Measurements from ENCODE around the gene PCDHGB4.
"Not testable (repeated sequence)": the region's sequence is repeated elsewhere in the genome, so short reads cannot be mapped to it uniquely, and the experiment has no call there.

Gene PCDHGB4
- total RNA-seq, result 0 to 0.52 (median 0.23) reads per million in 9 experiments

GRCh38 chr5:141387557-141388311 lies at the start of gene PCDHGB4:
Gene PCDHGB4, plus strand, starts transcription at chr5:141387698. Its CDS starts 187 bp downstream, at chr5:141387885.
- peaks cover 59 to 87% of the 10 kb centered on the region in 2 donors for H3K27me3 Mint-ChIP-seq

DNA sequence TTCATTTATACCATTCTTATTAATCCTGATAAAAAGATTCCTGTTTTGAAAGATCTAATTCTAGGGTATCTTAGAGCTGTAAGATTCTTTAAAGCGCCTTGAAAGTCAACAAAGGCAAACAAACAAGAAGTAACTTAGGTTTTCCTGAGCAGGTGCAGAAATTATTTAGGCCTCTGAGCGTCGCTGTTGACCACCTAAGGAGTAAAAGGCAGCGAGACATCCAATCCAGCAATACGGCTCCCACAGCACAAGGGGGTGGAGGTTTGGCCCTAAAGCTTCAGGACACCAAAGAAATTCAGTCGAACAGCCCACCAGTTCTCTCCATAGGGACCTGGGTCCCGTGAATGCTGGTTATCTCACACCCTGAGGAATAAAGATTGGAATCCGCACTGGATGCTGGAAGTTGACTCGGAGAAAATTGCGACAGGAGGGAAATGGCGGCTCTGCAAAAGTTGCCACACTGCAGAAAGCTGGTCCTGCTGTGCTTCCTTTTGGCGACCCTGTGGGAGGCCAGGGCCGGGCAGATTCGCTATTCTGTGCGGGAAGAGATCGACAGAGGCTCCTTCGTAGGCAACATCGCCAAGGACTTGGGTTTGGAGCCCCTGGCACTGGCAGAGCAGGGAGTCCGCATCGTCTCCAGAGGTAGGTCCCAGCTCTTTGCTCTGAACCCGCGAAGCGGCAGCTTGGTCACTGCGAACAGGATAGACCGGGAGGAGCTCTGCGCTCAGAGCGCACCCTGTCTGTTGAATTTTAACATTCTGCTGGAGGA lies 48.8 kb upstream of the PCDHGB4 start, which contains the start of gene PCDHGA2:
PCDHGA2 (plus strand) TSS at position 223 of the 769 bp plus-strand sequence.
- ATAC-seq (replicated peaks), result no peak
- Mint-ChIP-seq H3K27me3 (peaks cover 74 to 99% of the 10 kb centered on the region in 2 donors), H3K4me3 (no peak within 1 kb of the TSS), H3K4me1 (ENCODE audit: low read depth in 2 of 2) (no peaks in the 10 kb centered on the region), H3K27ac (no peak within 1 kb of the TSS), H3K9me3 (peaks cover 14 to 15% of the 10 kb centered on the region in 2 donors), H3K36me3 (ENCODE audit: insufficient read depth) (no peaks in the 10 kb centered on the region)
- DNase-seq, result no peak

More at GRCh38 chr5:141387557-141388311, at the start of gene PCDHGB4:
- not testable (repeated sequence) for H3K27ac Mint-ChIP-seq; H3K36me3 Mint-ChIP-seq (ENCODE audit: insufficient read depth); DNase-seq; H3K4me1 Mint-ChIP-seq (ENCODE audit: low read depth in 2 of 2)
- Mint-ChIP-seq H3K9me3 (peaks cover 4 to 17% of the 10 kb centered on the region in 2 donors), H3K4me3 (peak within 1 kb of the TSS; percentile 22 to 52)
- ATAC-seq (replicated peaks), result peak; percentile 49

GRCh38 chr5:141340781-141341354 lies 46.6 kb upstream of the PCDHGB4 start:
- DNase-seq; ATAC-seq (replicated peaks); H3K27ac Mint-ChIP-seq; H3K4me3 Mint-ChIP-seq; H3K36me3 Mint-ChIP-seq (ENCODE audit: insufficient read depth); H3K4me1 Mint-ChIP-seq (ENCODE audit: low read depth in 2 of 2); H3K9me3 Mint-ChIP-seq: not testable (repeated sequence)
- H3K27me3 Mint-ChIP-seq, result peaks cover 61 to 99% of the 10 kb centered on the region in 2 donors

DNA sequence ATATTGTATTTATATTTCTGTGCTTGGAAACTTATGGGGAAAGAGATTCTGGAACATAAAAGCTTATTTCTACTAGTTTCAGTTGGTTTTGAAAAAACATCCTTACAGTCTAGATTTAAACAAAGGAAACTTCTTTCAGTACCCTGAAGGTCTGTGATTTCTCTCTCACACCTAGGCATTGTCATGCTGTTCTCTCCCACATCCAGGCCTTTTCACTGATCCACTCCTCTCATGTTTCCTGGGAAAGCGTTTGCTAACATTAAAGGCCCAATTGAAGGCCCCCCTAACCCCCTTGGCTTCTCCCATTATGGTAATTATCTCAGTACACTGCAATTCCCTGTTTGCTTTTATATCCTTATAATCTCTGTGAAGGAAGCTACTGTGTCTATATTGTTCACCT lies 44.7 kb upstream of the PCDHGB4 start:
- DNase-seq, result no peak
- H3K27me3 Mint-ChIP-seq, result peaks cover 54 to 99% of the 10 kb centered on the region in 2 donors
- H3K36me3 Mint-ChIP-seq (ENCODE audit: insufficient read depth), result peaks cover 3% of the 10 kb centered on the region

DNA sequence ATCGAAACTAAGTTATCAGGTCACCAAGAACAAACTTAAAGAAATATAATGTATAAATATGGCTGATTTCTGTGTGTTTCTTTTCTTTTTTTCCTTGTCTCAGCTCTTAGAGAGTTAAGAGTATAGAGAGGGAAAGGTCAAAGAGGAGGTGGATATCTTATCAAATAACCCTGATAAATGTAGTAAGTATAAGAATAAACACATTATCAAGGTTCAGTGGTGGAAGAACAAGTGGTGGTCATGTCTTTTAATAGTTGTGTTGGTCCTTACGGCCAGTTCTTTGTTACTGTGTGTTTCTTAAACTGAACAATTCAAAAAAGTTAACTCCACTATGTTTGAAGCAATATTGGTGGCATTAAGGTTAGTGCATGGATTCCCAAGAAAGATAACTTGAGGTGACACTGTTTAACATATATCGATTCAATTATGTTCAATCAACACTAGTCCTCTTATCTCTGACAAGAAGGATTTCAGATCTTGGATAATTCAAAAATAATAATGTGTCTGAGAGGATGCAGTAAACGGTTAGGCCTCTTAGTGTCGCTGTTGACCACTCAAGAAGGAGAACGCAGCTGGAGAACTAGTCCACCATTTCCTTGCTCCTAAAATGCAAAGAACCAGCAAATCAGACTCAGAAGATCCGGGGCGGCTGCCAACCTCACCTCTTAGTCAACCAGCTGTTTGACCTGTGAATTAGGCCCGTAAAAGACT lies 44.1 kb upstream of the PCDHGB4 start, which contains the start of gene PCDHGA3:
PCDHGA3 (plus strand) TSS at position 588 of the 711 bp plus-strand sequence. CDS start 205 bp downstream, outside the sequence.
- Mint-ChIP-seq H3K27me3 (peaks cover 53 to 99% of the 10 kb centered on the region in 2 donors), H3K36me3 (ENCODE audit: insufficient read depth) (peaks cover 3% of the 10 kb centered on the region), H3K4me1 (ENCODE audit: low read depth in 2 of 2) (no peaks in the 10 kb centered on the region), H3K4me3 (peak within 1 kb of the TSS; percentile 12 to 57), H3K27ac (no peak within 1 kb of the TSS), H3K9me3 (peaks cover 5 to 21% of the 10 kb centered on the region in 2 donors)
- no peak for DNase-seq
- ATAC-seq (replicated peaks), result no peak

More for the DNA sequence above, 44.7 kb upstream of the PCDHGB4 start:
- Mint-ChIP-seq H3K4me1 (ENCODE audit: low read depth in 2 of 2) (no peaks in the 10 kb centered on the region), H3K9me3 (peaks cover 10 to 21% of the 10 kb centered on the region in 2 donors), H3K4me3 (no peak overlapping the region), H3K27ac (no peak overlapping the region)
- ATAC-seq (replicated peaks), result no peak

GRCh38 chr5:141343953-141344463 lies 43.5 kb upstream of the PCDHGB4 start:
- Mint-ChIP-seq H3K9me3 (peaks cover 5 to 21% of the 10 kb centered on the region in 2 donors), H3K27ac (no peak overlapping the region), H3K4me3 (peak overlapping the region; percentile 12 to 57), H3K36me3 (ENCODE audit: insufficient read depth) (peaks cover 3% of the 10 kb centered on the region), H3K27me3 (peaks cover 55 to 99% of the 10 kb centered on the region in 2 donors), H3K4me1 (ENCODE audit: low read depth in 2 of 2) (no peaks in the 10 kb centered on the region)
- ATAC-seq (replicated peaks) (no peak), DNase-seq (no peak)

DNA sequence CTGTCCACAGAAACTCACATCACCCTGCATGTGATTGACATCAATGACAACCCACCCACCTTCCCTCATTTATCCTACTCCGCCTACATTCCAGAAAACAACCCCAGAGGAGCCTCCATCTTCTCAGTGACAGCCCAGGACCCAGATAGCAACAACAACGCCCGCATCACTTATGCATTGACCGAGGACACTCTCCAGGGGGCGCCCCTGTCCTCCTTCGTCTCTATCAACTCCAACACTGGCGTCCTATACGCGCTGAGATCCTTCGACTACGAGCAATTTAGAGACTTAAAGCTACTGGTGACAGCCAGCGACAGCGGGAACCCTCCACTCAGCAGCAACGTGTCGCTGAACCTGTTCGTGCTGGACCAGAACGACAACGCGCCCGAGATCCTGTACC lies 42.2 kb upstream of the PCDHGB4 start:
- H3K27ac Mint-ChIP-seq, result no peak overlapping the region
- H3K9me3 Mint-ChIP-seq, result peaks cover 2 to 21% of the 10 kb centered on the region in 2 donors

DNA sequence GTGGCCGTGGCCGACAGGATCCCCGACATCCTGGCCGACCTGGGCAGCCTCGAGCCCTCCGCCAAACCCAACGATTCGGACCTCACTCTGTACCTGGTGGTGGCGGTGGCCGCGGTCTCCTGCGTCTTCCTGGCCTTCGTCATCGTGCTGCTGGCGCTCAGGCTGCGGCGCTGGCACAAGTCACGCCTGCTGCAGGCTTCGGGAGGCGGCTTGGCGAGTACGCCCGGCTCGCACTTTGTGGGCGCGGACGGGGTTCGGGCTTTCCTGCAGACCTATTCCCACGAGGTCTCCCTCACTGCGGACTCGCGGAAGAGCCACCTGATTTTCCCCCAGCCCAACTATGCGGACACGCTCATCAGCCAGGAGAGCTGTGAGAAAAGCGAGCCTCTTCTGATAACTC lies 41.5 kb upstream of the PCDHGB4 start:
- not testable (repeated sequence) for H3K4me1 Mint-ChIP-seq (ENCODE audit: low read depth in 2 of 2); H3K27ac Mint-ChIP-seq; ATAC-seq (replicated peaks); DNase-seq; H3K36me3 Mint-ChIP-seq (ENCODE audit: insufficient read depth); H3K4me3 Mint-ChIP-seq
- H3K27me3 Mint-ChIP-seq, result peaks cover 59 to 95% of the 10 kb centered on the region in 2 donors
- peaks cover 1 to 20% of the 10 kb centered on the region in 2 donors for H3K9me3 Mint-ChIP-seq

More for the DNA sequence above, 42.2 kb upstream of the PCDHGB4 start:
- Mint-ChIP-seq H3K4me1 (ENCODE audit: low read depth in 2 of 2) (peaks cover 5 to 6% of the 10 kb centered on the region in 2 donors), H3K27me3 (peaks cover 60 to 95% of the 10 kb centered on the region in 2 donors), H3K4me3 (no peak overlapping the region), H3K36me3 (ENCODE audit: insufficient read depth) (peaks cover 3% of the 10 kb centered on the region)
- DNase-seq, result no peak
- no peak for ATAC-seq (replicated peaks)

DNA sequence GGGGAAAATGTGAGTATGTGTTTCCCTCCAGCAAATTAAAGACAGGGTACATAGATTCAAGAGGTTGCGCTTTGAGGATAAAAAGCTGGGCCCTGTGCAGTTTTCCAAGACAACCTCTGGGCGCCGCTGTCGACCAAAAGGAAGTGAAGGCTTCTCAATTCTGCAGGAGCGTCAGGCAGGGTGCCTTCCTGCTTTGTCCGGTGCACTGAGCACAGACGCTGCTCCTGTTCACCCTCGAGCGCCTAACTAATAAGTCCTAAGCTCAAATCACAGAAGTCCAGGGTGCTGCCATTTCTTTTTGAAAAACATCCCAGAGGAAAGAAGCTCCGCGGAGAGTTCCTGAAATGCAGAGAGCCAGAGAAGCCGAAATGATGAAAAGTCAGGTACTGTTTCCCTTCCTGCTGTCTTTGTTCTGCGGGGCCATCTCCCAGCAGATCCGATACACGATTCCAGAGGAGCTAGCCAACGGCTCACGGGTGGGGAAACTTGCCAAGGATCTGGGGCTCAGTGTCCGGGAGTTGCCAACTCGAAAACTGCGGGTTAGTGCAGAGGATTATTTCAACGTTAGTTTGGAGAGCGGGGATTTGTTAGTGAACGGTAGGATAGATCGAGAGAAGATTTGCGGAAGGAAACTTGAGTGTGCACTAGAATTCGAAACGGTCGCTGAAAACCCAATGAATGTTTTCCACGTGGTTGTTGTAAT lies 37.4 kb upstream of the PCDHGB4 start, which contains the start of gene PCDHGB1:
PCDHGB1 (plus strand) TSS at position 183 of the 703 bp plus-strand sequence; CDS start at position 345, 162 bp downstream.
- Mint-ChIP-seq H3K27ac (no peak within 1 kb of the TSS), H3K36me3 (ENCODE audit: insufficient read depth) (peaks cover 3% of the 10 kb centered on the region), H3K27me3 (peaks cover 55 to 90% of the 10 kb centered on the region in 2 donors), H3K9me3 (peaks cover 1 to 20% of the 10 kb centered on the region in 2 donors), H3K4me1 (ENCODE audit: low read depth in 2 of 2) (peaks cover 5 to 6% of the 10 kb centered on the region in 2 donors), H3K4me3 (peak within 1 kb of the TSS; percentile 58 to 68)
- DNase-seq (peak; percentile 18 to 37 (median 20)), ATAC-seq (replicated peaks) (peak; percentile 43)

DNA sequence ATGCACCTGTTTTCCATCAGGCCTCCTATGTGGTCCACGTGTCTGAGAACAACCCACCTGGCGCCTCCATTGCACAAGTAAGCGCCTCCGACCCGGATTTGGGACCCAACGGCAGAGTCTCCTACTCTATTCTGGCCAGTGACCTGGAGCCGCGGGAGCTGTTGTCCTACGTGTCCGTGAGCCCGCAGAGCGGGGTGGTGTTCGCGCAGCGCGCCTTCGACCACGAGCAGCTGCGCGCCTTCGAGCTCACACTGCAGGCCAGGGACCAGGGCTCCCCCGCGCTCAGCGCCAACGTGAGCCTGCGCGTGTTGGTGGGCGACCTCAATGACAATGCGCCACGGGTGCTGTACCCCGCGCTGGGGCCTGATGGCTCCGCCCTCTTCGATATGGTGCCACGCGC lies 35.9 kb upstream of the PCDHGB4 start:
- Mint-ChIP-seq H3K36me3 (ENCODE audit: insufficient read depth) (peaks cover 3% of the 10 kb centered on the region), H3K9me3 (peaks cover 1 to 13% of the 10 kb centered on the region in 2 donors), H3K4me3 (no peak overlapping the region), H3K27ac (no peak overlapping the region), H3K4me1 (ENCODE audit: low read depth in 2 of 2) (peaks cover 5 to 6% of the 10 kb centered on the region in 2 donors), H3K27me3 (peaks cover 64 to 90% of the 10 kb centered on the region in 2 donors)
- no peak for DNase-seq
- ATAC-seq (replicated peaks), result no peak

DNA sequence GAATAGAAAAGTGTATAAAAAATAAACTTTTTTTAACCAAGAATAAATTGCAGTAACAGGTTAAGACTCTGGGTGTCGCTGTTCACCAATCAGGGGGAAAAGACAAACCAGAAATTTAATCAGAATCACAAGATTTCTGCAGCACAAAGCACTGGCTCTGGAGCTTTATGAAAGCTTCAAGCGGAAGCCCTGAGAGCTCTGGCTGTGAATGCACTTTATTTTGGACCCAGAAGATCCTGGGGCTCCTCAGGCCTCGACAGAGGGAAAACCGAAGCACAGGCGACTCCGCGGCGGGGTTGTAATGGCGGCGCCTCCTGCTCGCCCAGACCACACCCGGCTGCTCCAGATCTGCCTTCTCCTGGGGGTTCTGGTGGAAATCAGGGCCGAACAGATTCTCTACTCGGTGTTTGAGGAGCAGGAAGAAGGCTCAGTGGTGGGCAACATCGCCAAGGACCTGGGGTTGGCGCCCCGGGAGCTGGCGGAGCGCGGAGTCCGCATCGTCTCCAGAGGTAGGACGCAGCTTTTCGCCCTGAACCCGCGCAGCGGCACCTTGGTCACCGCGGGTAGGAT lies 32.5 kb upstream of the PCDHGB4 start, which contains the start of gene PCDHGA4:
PCDHGA4 (plus strand) TSS at position 122 of the 570 bp plus-strand sequence; CDS start at position 209, 87 bp downstream.
- ATAC-seq (replicated peaks) (no peak), DNase-seq (no peak)
- Mint-ChIP-seq H3K4me1 (ENCODE audit: low read depth in 2 of 2) (peaks cover 6 to 7% of the 10 kb centered on the region in 2 donors), H3K27ac (no peak within 1 kb of the TSS), H3K27me3 (peaks cover 49 to 92% of the 10 kb centered on the region in 2 donors), H3K9me3 (peaks cover 0 to 10% of the 10 kb centered on the region in 2 donors), H3K36me3 (ENCODE audit: insufficient read depth) (no peaks in the 10 kb centered on the region), H3K4me3 (peak within 1 kb of the TSS; percentile 40 to 56)

Measured in effector memory CD8-positive, alpha-beta T cell (primary cell).